Measurements from ENCODE around the gene NDEL1. TPM values are rescaled to one million over a fixed set of nuclear protein-coding genes. Genes with fewer than 3 reads are reported as not detected.

Gene NDEL1
- total RNA-seq, 1 experiment from 2014 or later: 24.6 TPM

- no peak for DNase-seq (ENCODE audit: low spot score)
These were observed 42.2 kb downstream of the NDEL1 start for GRCh38 chr17:8477715-8478441.

GRCh38 chr17:8479431-8479947, 43.8 kb downstream of the NDEL1 start:
- DNase-seq (ENCODE audit: low spot score): no peak

- DNase-seq (ENCODE audit: low spot score): no peak
These were observed 44.6 kb downstream of the NDEL1 start for GRCh38 chr17:8480011-8480976.

GRCh38 chr17:8481089-8481488, 45.4 kb downstream of the NDEL1 start:
- no peak for DNase-seq (ENCODE audit: low spot score)

GRCh38 chr17:8481703-8482102, 46.0 kb downstream of the NDEL1 start:
- no peak for DNase-seq (ENCODE audit: low spot score)

DNA sequence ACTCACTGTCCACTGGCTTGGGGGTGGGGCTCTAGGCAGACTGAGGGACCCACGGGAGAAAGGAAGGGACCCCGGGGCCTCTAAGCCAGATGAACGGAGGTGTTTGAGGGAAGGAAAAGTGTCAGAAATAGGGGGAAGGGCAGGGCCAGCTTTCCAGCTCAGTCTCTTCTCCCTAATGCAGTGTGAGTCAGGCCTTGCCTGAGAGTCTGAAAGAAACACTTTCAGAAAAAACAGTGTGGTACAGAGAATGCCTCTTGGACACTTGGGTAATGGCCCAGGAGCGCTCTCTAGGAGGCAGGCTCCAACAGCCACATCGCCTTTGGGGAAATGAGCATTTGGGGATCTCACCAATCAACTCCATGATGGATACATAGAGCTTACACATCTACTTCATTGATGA, 46.9 kb downstream of the NDEL1 start:
- DNase-seq (ENCODE audit: low spot score): no peak

DNA sequence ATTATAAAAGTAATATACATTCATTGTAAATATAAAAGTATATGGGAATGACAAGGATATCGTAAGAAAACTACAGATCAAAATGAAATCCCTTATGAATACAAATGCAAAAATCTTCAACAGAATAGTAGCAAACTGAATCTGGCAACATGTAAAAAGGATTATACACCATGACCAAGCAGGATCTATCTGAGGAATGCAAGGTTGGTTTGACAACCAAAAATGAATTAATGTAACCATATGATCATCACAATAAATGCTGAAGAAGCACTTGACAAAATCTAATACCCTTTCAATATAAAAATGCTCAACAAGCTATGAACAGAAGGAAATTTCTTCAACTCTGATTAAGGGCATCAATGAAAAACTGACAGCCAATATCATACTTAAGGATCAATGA, 48.8 kb downstream of the NDEL1 start:
- no peak for DNase-seq (ENCODE audit: low spot score)

DNA sequence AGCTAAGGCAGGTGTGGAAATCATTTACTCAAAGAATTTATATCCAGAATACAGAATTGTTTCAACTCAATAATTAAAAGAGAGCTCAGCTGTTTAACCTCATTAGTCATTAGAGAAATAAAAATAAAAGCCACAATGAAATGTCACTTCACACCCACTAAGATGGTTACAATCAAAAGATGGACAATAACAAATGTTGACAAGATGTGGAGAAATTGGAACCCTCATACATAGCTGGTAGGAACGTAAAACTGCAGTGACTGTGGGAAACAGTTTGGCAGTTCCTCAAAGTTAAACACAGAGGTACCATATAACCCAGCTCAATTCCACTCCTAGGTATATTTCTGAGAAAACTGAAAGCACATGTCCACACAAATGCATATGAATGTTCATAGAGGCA, 49.8 kb downstream of the NDEL1 start:
- no peak for DNase-seq (ENCODE audit: low spot score)

GRCh38 chr17:8487130-8487645, 51.5 kb downstream of the NDEL1 start:
- DNase-seq (ENCODE audit: low spot score): no peak

- DNase-seq (ENCODE audit: low spot score): no peak
These were observed 52.1 kb downstream of the NDEL1 start for GRCh38 chr17:8487743-8488142.

DNA sequence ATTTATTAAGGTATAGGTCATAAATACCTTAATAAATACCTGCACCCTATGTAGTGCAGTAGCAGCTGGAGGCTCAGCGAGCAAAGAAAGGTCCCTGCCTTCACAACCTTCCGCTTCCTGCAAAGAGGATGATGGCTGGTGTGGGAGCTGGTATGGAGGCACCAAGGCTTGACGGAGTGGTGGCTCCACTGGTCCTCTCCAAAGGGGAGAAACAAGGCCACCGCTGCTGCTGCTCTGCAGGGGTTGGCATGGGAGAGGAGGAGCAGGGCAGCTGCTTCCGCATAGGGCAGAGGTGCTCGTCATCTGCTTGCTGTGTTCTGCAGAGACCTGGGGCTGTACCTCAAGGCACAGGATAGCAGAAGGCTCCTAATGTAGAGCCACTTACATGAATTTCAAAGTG, 52.8 kb downstream of the NDEL1 start:
- DNase-seq (ENCODE audit: low spot score): no peak

DNA sequence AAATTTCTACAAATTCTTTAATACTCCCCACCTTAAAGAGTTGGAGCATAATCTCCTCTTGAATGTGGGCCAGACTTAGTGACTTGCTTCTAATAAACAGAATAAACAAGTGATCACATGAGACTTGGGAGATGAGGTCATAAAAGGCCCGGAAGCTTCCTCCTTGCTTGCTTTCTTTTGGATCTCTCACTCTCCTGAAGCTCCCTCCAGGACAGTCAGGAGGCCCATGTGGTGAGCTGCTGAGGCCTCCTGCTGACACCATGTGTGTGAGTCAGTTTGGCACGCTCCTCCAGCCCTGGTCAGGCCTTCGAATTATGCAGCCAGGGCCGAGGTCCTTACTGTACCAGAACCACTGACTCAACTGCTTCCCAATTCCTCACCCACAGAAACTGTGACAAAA, 53.2 kb downstream of the NDEL1 start:
- peak; percentile 1 for DNase-seq (ENCODE audit: low spot score)

GRCh38 chr17:8489841-8490240, 54.2 kb downstream of the NDEL1 start:
- DNase-seq (ENCODE audit: low spot score): no peak

GRCh38 chr17:8490256-8491023, 54.8 kb downstream of the NDEL1 start:
- DNase-seq (ENCODE audit: low spot score): no peak

DNA sequence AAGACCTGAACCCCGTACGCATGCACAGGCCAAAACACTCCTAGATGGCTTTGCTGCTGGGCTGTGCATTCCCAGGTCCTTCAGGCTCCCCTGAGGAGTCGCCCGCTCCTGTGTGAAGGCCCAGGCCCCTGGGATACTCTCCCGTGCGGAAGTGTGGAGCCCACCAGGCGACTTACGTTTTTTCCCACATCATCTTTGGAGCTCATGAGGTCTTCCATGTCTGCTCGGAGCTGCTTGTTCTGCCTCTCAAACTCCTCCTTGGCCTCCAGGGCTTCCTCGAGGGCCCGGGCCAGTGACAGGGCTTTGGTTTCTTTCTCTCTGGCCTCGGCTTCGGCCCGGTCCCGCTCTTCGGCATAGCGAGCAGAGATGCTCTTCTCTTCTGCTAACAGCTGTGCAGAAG, 56.4 kb downstream of the NDEL1 start:
- DNase-seq (ENCODE audit: low spot score): no peak

DNA sequence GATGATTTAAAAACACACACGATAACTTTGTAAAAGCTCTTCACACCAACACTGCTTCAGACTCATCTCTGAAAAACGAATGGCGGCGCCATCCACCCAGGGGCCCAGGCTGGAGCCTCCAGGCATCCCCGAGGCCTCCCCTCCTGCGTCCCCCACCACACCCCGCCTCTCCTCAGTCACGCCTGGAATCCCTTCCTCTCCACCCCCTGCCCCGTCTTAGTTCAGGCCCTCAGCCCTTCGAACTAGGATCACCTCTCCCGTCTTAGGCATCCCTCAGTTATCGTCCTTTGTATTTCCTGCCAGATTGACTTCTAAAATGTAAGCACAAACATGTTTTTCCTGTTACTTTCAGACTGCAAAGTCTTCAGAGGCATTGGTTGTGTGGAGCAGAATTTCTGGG, 58.3 kb downstream of the NDEL1 start:
- DNase-seq (ENCODE audit: low spot score): no peak

GRCh38 chr17:8494506-8495111, 58.9 kb downstream of the NDEL1 start:
- no peak for DNase-seq (ENCODE audit: low spot score)

- no peak for DNase-seq (ENCODE audit: low spot score)
These were observed 60.4 kb downstream of the NDEL1 start for GRCh38 chr17:8496081-8496480.

GRCh38 chr17:8499171-8499570, 63.5 kb downstream of the NDEL1 start:
- no peak for DNase-seq (ENCODE audit: low spot score)

GRCh38 chr17:8499614-8500013, 63.9 kb downstream of the NDEL1 start:
- DNase-seq (ENCODE audit: low spot score): no peak

- no peak for DNase-seq (ENCODE audit: low spot score)
These were observed 64.9 kb downstream of the NDEL1 start for GRCh38 chr17:8500609-8501008.
